Coronary artery (tissue), 2 donors: ENCODE measurements around the gene MGAT4A.
A peak's percentile ranks its signal among the peaks of the same experiment; 100 is the strongest.

Experiments
- DNase-seq: peaks from one replicate; pipeline ENCODE4 v3.0.0-alpha.2; 2017; ENCODE audit warnings: low spot score
- H3K27ac ChIP-seq, 2 donors: fragments of 200-600 bp; sonication (generic); one replicate each; pipeline ENCODE4 v1.5.1; 2016 to 2019
- H3K4me3 ChIP-seq: fragments of 200-600 bp; sonication (generic); 2 replicates; pipeline ENCODE4 v1.5.1; 2016; ENCODE audit warnings: mild to moderate bottlenecking, moderate library complexity
- TF ChIP-seq, protein P1 (sequence below): fragments of 200-600 bp; sonication (generic); IDR thresholded peaks from one replicate; pipeline ENCODE4 v1.5.1; 2019; ENCODE audit warnings: antibody characterized with exemption

The MGAT4A gene

GRCh38 chr2:98608962-98609604 is 121.8 kb downstream of the MGAT4A start:
- Histone ChIP-seq H3K27ac (peak overlapping the region; percentile 94 to 97), H3K4me3 (peak overlapping the region; percentile 99)
- TF ChIP-seq, protein P1, sequence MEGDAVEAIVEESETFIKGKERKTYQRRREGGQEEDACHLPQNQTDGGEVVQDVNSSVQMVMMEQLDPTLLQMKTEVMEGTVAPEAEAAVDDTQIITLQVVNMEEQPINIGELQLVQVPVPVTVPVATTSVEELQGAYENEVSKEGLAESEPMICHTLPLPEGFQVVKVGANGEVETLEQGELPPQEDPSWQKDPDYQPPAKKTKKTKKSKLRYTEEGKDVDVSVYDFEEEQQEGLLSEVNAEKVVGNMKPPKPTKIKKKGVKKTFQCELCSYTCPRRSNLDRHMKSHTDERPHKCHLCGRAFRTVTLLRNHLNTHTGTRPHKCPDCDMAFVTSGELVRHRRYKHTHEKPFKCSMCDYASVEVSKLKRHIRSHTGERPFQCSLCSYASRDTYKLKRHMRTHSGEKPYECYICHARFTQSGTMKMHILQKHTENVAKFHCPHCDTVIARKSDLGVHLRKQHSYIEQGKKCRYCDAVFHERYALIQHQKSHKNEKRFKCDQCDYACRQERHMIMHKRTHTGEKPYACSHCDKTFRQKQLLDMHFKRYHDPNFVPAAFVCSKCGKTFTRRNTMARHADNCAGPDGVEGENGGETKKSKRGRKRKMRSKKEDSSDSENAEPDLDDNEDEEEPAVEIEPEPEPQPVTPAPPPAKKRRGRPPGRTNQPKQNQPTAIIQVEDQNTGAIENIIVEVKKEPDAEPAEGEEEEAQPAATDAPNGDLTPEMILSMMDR, result no peak
- DNase-seq, result no peak

DNA sequence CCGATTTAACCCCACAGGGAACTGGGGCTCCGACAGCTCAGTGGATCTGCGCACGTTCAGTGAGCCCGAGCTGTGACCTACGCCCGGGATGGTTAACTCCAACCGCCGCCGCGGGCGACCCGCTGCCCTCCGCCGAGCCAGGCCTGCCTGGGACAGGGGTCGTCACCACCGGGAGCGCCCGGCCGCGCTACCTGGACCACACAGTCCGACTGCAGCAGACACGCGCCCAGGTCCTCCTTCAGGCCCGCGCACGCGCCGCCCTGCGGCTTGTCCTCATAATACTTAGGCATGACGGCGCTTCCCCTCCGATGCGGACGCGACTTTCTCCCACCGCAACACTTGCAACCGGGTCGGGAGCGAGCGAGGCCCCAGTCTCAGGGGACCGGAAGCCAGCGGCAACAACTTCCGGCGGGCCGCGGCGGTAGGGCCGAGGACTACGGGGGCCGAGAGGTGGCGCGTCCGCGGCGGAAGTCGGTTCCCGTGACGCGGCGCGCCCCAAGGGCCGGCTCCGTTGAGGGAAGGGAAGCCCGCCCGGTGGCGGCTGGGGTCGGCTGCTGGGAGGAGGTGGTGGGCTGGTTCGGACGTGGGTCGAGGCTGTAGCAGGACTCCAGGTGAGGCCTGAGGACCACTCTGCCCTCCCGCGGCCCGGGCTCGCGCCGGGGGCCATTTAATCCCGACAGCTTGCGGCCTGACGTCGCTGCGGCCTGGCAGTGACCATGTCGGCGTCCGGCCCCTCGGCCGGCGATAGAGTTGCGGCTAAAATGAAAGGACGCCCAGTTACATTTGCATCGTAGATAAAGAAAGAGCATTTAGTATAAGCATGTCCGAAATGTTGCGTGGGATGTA is 122.6 kb downstream of the MGAT4A start, which contains the start of the genes COA5 and UNC50:
Gene COA5 (minus strand): TSS at position 397 of the 846 bp plus-strand sequence. CDS start 107 bp downstream, at position 290.
Gene UNC50 (plus strand): TSS at position 474 of the 846 bp plus-strand sequence. CDS start 1,171 bp downstream, outside the sequence.
- DNase-seq, result peak; percentile 93
- TF ChIP-seq, protein P1, result no peak
- peak within 1 kb of the TSS; percentile 94 to 97 for H3K27ac ChIP-seq
- peak within 1 kb of the TSS; percentile 99 for H3K4me3 ChIP-seq

DNA sequence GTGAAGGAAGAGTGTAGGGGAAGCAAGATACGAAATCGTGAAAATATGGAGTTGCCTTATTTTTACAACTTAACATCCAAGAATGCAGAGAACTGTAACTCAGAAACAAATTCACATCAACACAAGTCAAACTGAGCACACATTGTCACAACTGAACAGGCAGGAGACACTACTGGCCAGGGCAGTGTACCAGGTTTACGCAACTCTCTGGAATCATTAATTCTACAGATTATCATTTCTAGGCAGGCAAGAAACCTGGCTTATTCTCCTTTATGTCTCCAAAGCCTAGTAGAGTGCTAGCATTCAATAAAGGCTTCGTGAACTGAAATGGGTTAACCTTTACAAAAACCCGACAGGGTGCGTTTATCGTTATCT is 123.2 kb downstream of the MGAT4A start:
- Histone ChIP-seq H3K27ac (peak overlapping the region; percentile 94 to 97), H3K4me3 (peak overlapping the region; percentile 99)
- no peak for DNase-seq
- TF ChIP-seq, protein P1, result no peak

GRCh38 chr2:98607104-98607503 is 123.8 kb downstream of the MGAT4A start:
- TF ChIP-seq, protein P1, result no peak
- no peak for DNase-seq
- peak overlapping the region; percentile 99 for H3K4me3 ChIP-seq
- peak overlapping the region in 1 of 2 donors; percentile 97 for H3K27ac ChIP-seq

DNA sequence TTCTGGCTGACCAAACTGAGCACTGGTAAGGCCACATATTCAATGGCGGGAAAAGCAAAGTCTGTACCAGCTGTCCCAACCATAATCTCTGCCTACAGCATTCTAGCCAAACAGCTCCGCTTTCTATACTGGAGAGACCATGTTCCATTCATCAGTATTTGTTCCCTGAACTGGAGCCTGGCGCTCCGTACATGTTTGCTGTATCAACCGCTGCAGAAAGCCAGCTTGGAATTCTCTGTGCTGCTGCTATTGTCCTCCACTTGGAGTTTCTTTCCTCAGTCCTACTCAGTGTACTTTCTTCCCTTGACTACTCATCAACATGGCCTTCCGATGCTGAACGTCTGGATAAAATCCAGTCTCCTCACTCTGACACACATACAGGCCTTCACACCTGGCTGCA is 124.5 kb downstream of the MGAT4A start:
- TF ChIP-seq, protein P1, result no peak
- no peak for DNase-seq
- Histone ChIP-seq H3K27ac (no peak overlapping the region), H3K4me3 (no peak overlapping the region)

GRCh38 chr2:98605076-98605475 is 125.9 kb downstream of the MGAT4A start:
- Histone ChIP-seq H3K4me3 (no peak overlapping the region), H3K27ac (no peak overlapping the region)
- TF ChIP-seq, protein P1, result no peak
- DNase-seq, result no peak
